ENCODE measurements around the gene SAMD4B. TPM values are rescaled to one million over a fixed set of nuclear protein-coding genes. Genes with fewer than 3 reads are reported as not detected.
A peak's percentile ranks its signal among the peaks of the same experiment; 100 is the strongest.

The SAMD4B gene
- total and polyA plus RNA-seq, 9 of the 15 experiments (the other 6 are each of a cell fraction or from before 2014, with no cell fraction given) = 3.4 to 90.5 (median 38.0) TPM

DNA sequence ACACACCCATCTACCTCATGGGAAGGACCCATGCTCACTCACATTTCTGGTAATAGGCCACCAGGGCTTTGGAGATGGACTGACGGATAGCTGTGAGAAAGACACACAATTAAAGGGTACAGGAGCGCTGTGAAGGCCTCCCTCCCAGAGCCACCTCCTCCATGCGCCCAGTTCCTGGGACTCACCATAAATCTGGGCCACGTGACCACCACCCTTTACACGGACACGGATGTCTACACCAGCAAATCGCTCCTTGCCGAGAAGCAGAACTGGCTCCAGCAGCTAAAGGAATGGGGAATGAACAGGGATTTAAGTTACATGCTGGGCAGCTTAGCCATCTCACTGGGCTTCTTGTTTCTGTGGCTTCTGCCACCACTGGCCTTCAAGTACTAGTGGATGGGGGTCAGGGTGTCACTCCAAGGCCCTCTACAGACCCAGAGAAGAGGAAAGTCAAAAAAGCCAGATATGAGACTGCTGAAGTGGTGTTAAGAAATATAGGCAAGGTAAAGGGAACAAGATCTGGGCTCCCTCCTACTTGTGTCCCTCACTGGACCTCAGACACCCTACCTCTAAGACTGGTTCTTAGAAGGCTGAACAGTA lies 91.4 kb downstream of the SAMD4B start:
- Histone ChIP-seq H3K4me1 (replicated peaks in 1 of 2; ENCODE audit: control insufficient read depth in 2 of 2, insufficient read depth in 2 of 2, low read length in 2 of 2) (peaks cover 28 to 33% of the 10 kb centered on the region in 2 experiments), H3K79me2 (ENCODE audit: control insufficient read depth, insufficient read depth, low read length) (peaks cover 32% of the 10 kb centered on the region), H3K27me3 (ENCODE audit: control insufficient read depth in 2 of 2, insufficient read depth in 2 of 2, low read length in 2 of 2) (no peaks in the 10 kb centered on the region), H4K20me1 (replicated peaks; ENCODE audit: control insufficient read depth, insufficient read depth, low read length) (peaks cover 21% of the 10 kb centered on the region), H3K9ac (ENCODE audit: insufficient read depth in 1 of 2, low read depth in 2 of 2, low read length in 2 of 2) (peak overlapping the region; percentile 89 to 99; a peak in 3 of 4 replicates), H3K4me3 (peak overlapping the region; percentile 100; the same call in 1 of the 2 replicates), H3K9me3 (replicated peaks; ENCODE audit: control insufficient read depth, insufficient read depth, low read depth, low read length) (no peaks in the 10 kb centered on the region), H3K27ac (ENCODE audit: extremely low read depth, low read depth, low read length) (peak overlapping the region; percentile 95), H3K9me1 (ENCODE audit: control insufficient read depth, insufficient read depth, low read length) (no peaks in the 10 kb centered on the region), H3K36me3 (ENCODE audit: control insufficient read depth, insufficient read depth, low read length) (peaks cover 37% of the 10 kb centered on the region), H3K4me2 (ENCODE audit: insufficient read depth, low read length) (peak overlapping the region; percentile 98), H2AFZ (ENCODE audit: low read depth, low read length) (no peak overlapping the region)
- no peak for ATAC-seq
- ChIA-PET POLR2A (interaction anchor here (0.6 to 6.2 kb wide), 10 partner anchors 10 to 760 kb away, joined by 3 to 141 read pairs (median 4); partner anchors contain the start of gene SUPT5H), CTCF (ENCODE audit: low intra/inter-chr PET ratio) (no interaction called here)
- intact Hi-C loops (cut with micrococcal nuclease) (no loop called here), in situ Hi-C loops (cut with MboI) (no loop called here)
- no peak for FAIRE-seq
- TF ChIP-seq RBFOX2 (IDR thresholded peaks at IDR 0.05; ENCODE audit: low read depth, low read length) (peak; percentile 77), SLC30A9 (CRISPR knock-in tag; IDR thresholded peaks at IDR 0.05) (no peak), POLR2G (IDR thresholded peaks at IDR 0.05; ENCODE audit: low read depth, low read length) (0 out of 2 replicates have a peak, but pooled peaks have one; percentile 36), POLR2A (conservative IDR thresholded peaks at IDR 0.05) (peak; percentile 26; the same call in 1 of the 2 replicates), POLR2AphosphoS5 (IDR thresholded peaks at IDR 0.05; ENCODE audit: control insufficient read depth, insufficient read depth, low read depth, low read length) (peak; percentile 18; the same call in 1 of the 2 replicates), ARID4B (CRISPR knock-in tag; IDR thresholded peaks at IDR 0.05) (0 out of 2 replicates have a peak, but pooled peaks have one; percentile 16), CBX1 (IDR thresholded peaks at IDR 0.05; ENCODE audit: low read depth) (no peak)
- no peak for DNase-seq (ENCODE audit: extremely low read depth in 1 of 4, low spot score in 3 of 4)
- no TSS peak for BruUV-seq (replicated peaks)
- 80% methylated on average over 8 of the region's 8 CpGs for WGBS (ENCODE audit: insufficient coverage, low coverage, missing lambda C conversion rate)

Data from K562 (cell line).